ENCODE results near the gene P2RX4.

DNA sequence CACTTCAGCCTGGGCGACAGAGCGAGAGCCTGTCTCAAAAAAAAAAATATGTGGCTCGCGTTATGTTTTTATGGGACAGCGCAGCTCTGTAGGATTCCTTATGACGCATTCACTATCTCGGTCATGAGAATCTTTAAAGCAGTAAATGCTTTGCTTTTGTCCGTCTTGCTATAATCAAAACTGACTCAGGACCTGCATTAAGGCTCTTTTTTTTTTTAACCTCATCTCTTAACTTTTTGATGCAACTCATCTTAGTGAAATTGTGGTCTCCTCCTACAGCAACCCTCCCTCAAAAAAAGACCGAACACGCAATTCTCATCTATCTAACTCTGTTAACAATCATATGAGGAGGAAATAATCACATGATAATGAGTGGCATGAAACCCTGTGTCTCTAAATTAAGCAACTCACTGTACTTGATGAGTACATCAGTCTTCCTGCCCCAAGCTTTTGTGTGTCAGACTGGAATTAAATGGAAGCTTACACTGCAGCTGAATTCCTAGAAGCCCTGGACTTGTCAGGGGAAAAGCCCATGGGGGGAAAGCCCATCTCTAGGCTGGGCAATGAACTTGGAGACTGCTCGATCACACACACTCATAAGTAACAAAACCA is 4.3 kb downstream of the P2RX4 start:
- no peak for TF ChIP-seq POLR2A (IDR thresholded peaks at IDR 0.05)
- TF ChIP-seq, protein P1, sequence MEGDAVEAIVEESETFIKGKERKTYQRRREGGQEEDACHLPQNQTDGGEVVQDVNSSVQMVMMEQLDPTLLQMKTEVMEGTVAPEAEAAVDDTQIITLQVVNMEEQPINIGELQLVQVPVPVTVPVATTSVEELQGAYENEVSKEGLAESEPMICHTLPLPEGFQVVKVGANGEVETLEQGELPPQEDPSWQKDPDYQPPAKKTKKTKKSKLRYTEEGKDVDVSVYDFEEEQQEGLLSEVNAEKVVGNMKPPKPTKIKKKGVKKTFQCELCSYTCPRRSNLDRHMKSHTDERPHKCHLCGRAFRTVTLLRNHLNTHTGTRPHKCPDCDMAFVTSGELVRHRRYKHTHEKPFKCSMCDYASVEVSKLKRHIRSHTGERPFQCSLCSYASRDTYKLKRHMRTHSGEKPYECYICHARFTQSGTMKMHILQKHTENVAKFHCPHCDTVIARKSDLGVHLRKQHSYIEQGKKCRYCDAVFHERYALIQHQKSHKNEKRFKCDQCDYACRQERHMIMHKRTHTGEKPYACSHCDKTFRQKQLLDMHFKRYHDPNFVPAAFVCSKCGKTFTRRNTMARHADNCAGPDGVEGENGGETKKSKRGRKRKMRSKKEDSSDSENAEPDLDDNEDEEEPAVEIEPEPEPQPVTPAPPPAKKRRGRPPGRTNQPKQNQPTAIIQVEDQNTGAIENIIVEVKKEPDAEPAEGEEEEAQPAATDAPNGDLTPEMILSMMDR (IDR thresholded peaks at IDR 0.05): no peak
